GM21447 (cell line): ENCODE data around the gene CCDC28A.
A peak's percentile ranks its signal among the peaks of the same experiment; 100 is the strongest.
"Not testable (repeated sequence)": the region's sequence is repeated elsewhere in the genome, so short reads cannot be mapped to it uniquely, and the experiment has no call there.

ENCODE experiments used
- ATAC-seq: cut with Tn5 transposase; IDR thresholded peaks from one replicate; pipeline ENCODE4 v1.9.1; 2021; ENCODE audit not compliant: unreplicated experiment

The CCDC28A gene

DNA sequence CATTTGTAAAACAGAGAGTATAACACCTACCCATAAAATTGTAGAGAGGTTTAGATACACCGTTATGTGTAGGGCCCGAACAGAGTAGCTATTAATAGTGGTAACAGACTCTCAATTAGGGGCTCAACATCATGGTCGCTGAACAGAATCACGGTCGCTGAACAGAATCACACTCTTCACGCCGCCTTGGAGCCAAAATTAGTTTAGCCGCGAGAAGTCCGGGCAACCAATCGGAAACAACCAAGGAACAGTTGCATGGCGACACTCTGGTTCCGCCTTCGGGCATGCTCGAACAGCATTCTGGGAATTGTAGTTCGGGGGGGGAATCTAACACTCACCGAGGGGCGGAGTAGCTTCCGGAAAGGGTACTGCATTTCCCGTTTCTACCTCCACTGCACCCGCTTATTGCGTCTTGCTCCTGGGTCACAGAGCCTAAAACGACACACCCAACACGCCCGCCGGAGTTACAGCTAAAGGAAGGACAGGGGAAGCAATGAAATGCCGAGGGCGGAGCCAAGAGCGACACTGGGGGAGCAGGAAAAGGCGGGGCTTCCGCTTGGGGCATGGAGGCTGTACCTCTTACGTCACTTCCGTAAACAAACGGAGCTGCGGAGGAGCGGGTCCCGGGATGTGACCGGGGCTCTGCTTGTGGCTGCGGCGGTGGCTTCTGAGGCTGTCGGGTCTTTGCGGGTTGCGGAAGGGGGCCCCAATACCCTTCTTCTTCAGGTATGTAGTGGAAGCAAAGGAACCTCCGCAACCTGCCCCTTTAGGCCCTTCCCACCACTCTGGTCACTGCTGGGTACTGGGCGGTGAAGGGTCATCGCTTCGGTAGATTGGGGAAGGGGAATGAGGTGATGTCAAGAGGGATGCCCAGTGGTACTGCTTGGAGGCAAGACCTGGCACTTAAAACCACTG is at the start of gene CCDC28A:
CCDC28A (plus strand) TSS at position 593 of the 915 bp plus-strand sequence. CDS start 2,352 bp downstream, outside the sequence.
- ATAC-seq = peak; percentile 94

DNA sequence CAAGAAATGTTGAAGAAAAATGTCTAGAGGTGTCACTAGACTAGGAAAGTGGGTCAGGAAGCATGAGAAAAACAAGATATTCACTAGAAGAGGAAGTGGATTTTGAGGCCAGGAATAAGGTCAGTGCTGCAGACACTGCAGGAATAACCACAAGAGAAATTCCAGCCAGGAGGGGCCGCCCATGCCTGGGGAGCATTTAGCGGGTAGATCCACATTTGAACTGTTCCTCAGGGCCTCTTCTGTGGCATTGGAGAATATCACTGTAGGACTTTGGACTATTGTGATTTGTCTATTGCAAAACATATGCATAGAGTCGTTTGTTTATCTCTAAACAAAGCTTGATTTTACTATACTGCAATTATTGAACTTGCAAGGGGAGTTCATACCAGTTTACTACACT is 49.6 kb upstream of the CCDC28A start:
- no peak for ATAC-seq

DNA sequence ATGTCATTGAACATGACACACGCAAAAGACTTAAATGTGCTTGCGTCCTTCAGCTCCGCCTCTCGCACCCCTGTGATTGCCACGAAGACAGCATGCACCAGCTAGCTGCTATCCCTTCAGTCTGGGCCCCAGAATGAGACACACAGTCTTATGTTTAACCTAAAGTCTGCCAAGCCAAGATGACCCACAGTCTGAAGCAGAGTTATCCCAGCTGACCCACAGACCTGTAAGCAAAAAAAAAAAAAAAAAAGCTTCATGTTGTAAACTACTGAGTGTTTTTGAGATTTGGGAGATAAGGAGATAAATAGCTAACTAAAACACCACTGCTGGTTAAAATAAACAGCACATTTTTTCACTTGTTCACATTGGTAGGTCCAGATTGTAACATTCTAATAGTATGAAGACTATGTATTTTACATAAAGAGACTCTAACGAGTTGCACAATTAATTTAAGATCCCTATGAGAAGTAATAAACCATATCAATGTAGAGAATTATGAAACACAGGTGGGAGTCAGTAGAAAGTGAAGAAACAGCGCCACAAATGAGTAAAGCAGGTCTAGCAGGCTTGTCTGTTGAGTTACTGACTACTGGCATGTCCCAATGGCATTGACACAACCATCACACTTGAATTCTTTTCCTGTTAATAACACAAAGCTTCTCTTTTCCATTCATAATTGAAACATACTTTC is 47.4 kb upstream of the CCDC28A start:
- ATAC-seq = no peak

DNA sequence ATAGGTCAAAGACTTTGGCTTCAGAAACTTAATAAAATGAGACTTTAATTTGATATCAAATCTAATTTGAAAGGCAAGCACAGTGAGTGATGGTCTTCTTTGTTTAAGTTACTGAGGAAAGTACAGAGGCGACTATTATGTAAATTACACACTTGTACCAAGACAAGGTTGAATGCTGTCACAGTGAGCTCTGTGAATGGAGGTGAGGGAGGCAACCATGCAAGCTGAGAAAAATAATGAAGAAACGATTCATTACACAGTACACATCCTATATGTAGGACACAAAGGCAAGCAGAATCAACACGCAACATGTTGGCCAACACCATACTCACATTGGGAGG is 46.8 kb upstream of the CCDC28A start:
- no peak for ATAC-seq

DNA sequence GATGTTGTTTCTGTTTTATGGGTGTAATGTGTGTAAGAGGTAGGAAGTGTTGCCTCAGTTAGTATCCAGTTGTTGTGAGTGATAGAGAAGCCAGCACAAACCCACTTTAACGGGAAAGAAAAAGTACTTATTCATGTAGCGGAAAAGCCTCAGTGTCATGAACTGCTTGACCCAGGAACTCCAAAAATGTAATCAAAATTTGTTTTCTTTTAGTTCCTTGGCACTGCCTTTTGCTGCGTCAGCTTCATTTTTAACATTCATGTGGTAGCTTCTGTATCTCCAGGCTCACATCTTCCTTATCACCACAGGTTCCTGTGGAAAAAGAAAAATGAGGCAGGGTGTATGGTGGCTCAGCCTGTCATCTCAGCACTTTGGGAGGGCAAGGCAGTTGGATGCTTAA is 46.4 kb upstream of the CCDC28A start:
- ATAC-seq = no peak

DNA sequence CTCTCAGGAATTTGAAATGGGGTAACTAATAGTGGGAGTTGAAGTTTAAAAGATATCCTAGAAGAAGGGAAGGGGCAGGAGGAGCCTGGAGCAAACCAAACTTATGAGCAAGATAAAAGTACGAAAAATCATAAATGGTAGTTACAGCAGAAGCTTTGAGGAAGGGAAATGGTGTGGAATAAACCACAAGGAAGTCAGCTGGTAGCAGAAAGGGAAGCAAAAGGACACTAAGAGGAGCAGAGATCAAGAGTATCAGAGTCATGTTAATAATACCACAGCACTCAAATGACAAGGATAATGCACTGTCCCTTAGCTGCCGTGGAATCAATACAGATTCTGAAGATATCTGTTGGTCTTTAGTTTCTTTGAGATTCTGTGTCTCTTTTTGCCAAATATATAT is 44.9 kb upstream of the CCDC28A start:
- no peak for ATAC-seq

DNA sequence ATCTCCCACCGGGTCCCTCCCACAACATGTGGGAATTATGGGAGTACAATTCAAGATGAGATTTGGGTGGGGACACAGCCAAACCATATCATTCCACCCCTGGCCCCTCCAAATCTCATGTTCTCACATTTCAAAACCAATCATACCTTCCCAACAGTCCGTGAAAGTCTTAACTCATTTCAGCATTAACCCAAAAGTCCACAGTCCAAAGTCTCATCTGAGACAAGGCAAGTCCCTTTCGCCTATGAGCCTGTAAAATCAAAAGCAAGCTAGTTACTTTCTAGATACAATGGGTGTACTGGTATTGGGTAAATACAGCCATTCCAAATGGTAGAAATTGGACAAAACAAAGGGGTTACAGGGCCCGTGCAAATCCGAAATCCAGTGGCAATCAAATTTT is 43.5 kb upstream of the CCDC28A start:
- ATAC-seq = not testable (repeated sequence)

DNA sequence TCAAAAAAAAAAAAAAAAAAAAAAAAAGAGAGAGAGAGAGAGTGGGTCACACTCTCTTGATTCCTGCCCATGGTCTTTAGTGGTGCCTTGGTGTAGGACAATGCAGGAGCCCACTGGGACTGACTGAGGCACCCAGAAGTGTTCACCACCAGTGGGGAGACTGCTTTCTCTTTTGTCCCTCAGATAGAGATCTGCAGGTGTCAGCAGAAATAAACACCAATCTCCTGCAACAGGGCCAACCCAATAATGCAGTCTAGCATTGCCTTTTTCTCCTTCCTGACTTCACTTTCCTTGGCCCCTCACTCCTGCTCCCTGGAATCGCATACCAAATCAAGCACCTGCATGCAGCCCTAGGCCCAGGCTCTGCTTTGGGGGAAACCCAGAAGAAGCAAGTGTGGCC is 39.0 kb upstream of the CCDC28A start:
- no peak for ATAC-seq

DNA sequence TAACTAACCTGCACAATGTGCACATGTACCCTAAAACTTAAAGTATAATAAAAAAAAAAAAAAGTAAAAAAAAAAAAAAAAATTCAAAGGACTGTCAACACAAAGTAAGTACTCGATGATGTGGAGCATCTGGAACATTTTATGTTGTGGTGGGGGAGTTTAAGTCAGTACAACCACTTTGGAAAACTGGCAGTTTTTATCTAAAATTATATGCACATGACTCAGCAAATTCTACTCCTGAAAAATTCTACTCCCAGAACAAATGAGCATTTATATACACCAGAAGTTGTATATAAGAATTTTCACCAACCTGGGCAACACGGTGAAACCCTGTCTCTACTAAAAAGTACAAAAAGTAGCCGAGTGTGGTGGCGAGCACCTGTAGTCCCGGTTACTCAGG is 36.9 kb upstream of the CCDC28A start:
- no peak for ATAC-seq

DNA sequence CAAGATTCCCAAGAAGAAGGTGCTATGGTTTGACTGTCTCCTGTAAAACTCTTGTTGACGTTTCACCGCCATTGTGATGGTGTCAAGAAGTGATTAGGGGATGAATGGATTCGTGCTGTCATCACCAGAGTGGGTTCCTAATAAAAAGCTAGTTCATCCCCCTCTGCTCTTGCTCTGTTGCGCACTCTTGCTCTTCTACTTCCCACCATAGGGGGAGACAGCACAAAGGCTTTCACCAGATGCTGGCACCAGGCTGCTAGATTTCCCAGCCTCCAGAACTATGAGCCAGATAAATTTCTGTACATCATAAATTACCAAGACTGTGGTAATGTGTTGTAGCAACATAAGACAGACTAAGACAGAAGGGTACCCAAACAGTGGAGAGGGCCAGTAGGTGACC is 21.6 kb upstream of the CCDC28A start:
- no peak for ATAC-seq

DNA sequence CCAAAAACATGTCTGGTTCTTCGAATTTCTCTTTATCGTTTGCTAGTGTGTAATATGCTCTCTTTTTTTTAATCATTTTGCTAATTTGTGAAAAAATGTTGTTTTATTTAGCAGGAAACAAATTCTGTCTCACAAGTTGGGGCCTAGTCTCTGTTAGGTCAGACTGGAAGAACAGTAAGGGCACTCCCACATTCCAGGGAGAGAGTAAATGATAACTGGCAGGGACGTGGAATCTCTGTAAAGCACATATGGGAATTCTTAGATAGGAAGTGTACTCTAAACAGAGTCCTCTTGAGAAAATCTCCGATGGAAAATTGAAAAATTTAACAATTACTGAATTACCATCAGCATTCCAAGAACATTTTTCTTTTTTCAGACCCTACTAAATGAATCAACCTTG is 16.4 kb upstream of the CCDC28A start:
- ATAC-seq = no peak

DNA sequence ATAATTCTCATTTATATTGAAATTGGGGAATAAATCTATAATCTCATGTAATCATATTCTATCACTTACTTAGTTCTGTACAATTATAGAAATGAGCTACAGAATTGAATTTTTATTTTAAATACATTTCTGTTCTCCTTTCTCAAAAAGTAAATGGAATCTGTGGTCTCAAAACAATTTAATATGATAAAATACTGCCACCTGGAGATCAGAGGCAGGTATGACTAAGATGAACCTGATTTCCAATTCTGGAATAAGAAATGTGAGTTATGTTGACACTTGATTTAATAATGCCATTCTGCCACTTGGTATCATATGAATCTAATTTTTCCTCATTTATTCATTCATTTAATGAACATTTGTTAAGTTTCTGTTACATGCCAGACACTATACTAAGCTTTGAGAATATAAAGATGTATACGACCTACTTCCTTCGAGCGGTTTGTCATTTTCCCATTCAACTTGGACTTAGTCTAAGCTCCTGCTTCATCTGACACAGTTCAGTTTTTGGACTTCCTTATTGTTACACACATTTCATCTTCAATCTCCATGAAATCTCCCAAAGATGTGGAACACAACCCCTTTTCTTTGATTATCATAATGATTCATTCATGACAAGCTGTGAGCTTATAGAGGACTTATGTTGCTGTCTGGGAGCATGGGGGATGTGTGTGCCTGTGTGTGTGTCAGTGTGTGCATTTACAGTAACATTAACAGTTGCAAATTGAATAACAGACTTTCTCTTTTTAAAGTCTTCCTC is 7.5 kb upstream of the CCDC28A start:
- no peak for ATAC-seq

DNA sequence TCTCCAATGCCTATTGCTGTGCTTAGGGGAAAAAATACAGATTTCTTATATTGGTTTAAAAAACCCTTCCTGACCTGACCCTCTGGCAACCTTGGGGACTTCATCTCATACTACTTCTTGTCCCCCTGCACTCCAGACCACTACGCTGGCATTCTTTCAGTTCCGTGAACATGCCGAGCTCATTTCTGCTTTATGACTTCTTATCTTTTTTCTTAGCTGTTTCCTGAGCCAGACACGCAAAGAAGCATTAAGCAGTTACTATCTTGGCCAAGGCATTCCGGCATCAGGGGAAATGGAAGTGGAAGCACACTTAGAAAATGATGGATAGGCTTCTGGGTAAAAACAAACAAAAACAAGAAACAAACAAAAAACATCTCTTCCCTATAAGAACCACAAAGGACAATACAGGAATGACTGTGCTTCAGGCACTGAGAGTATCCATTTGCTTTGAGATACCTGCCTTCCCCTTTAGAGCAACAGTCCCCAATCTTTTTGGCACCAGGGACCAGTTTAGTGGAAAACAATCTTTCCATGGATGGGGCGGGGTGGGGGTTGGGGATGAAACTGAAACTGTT is 4.4 kb upstream of the CCDC28A start:
- ATAC-seq = no peak

DNA sequence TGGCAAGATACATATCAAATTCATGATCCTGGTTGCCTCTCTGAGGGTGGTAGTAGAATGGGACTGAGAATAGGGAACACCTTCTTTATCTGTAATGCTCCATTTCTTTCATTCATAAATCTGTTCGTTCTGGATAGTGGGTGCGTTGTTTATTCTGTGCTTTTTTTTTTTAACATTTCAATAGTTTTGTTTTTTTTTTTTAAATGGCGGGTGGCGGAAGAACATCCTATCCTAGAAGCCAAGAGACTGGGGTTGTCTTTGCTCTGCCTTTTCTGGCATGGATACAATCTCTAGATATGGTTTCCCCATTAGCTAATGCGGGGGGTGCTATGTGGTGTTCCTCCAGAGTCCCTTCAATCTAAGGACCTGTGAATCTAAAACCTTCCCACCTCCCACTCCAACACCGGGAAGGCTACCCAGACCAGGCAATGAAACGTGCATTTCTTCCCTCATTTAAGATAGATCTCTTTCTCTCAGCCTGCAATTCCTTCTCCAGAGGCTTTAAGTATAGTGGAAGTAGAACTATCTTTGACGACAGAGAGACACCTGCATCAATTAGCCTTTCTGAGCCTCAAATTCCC is 883 bp upstream of the CCDC28A start:
- peak; percentile 2 for ATAC-seq

DNA sequence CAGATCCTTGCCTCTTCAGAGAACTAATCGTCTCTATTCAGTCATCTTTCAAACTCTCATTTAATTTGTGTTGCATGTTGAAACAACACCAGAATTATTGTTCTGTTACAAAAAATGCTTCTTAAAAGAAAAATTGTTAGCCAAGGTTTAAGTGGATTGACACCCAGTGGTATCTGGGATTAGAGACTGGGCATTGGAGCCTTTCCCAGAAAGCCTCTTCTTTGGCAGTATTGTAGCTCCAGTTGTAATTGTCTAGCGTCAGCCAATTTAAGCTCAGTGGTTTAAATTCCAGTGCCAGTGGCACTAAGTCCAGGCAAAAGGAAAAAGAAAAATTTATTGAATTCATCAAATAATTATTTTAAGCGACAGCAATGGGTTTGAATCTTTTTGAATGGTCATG is 801 bp downstream of the CCDC28A start:
- ATAC-seq = no peak

DNA sequence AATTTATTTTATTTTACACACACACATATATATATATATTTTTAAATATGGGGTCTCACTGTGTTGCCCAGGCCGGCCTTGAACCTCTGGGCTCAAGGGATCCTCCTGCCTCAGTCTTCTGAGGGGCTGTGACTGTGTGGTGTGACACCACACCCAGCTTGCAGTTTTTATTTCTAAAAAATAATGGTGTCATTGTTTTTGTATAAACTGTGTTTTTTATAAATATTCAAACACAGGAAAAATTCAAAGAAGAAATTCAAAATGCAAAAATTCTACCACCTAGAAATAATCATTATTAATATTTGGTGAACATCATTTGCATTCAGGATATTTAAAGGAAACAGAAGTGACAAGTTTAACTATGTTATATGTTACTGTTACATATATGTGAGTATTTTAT is 3.1 kb downstream of the CCDC28A start:
- ATAC-seq = no peak

DNA sequence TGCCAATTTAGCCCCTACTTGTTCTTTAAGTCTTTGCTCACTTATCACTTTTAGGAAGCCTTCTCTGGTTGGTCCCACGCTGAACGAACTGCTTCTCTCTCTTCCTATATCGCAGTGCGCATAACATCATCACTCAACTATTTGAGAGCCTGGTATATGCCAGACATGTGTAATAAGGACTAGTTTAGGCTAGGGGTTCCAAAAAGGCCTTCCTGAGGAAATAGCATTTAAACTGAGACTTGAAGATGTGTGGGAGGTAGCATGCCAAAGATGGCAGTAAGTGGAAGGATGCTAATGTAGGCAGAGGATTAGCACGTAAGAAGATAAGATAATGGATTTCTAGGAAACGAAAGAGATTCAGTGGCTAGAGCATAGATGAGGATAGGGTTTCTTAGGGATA is 4.8 kb downstream of the CCDC28A start:
- no peak for ATAC-seq

DNA sequence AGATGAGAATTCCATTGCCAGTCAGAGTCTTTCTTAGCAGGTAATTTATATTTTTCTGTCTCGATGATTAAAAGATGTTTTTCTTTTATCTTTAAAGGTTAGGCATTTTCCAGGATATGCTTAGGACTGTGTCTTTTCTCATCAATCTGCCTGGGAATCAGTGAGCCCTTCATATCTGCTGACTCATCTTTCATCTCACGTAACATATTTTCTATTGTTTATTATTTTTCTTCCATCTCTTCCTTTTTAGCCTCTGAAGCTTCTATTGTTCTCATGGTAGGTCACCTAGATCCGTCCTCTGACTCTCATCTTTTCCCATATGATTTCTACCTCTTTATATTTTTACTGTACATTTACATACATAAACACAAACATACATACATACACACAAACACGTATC is 8.7 kb downstream of the CCDC28A start:
- no peak for ATAC-seq

DNA sequence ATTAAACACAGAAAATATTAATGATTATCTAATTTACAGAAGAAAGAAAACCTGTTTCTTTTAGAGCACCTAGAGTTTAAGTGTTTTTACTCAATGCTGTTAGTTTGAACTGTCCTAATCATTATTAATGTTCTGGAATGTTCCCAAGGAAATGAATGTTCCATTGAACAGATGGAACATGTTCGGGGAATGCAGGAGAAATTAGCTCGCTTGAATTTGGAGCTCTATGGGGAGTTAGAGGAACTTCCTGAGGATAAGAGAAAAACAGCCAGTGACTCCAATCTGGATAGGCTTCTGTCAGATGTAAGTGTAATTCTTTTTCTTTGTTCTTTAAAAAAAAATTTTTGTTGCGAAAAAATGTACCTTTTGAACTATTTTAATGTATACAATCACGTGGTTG is 11.5 kb downstream of the CCDC28A start:
- ATAC-seq = no peak

DNA sequence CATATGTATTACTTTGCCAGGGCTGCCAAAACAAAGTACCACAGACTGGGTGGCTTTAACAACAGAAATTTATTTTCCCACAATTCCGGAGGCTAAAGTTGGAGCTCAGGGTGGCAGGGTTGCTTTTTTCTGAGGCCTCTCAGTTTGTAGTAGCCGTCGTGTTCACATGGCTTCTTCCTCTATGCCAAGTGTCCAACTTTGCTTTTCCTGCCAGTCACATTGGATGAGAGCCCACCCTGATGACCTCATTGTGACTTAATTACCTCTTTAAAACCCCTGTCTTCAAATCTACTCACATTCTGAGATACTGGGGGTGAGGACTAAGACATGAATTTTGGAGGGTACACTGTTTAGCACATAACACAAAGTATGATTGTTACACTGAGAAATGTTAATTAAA is 12.4 kb downstream of the CCDC28A start:
- ATAC-seq = no peak

DNA sequence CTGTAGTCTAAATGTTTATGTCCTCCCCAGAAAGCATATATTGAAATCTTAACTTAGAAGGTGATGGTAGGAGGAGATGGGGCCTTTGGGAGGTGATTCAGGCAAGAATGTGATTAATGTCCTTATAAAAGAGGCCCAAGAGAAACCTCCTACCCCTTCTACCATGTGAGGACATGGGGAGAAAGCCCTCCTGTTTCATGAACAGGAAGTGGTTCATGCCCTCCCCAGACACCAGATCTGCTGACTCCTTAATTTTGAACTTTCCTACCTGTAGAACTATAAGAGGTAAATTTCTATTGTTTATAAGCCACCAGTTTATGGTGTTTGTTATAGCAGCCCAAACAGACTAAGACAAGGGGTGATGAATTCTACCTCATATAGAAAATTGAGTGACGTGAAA is 13.6 kb downstream of the CCDC28A start:
- ATAC-seq = no peak
